Activated CD4-positive, alpha-beta T cell treated with anti-CD3 and anti-CD28 coated beads, Interleukin-2, amount 50 U/mL, for 1 hour (primary cell): ENCODE measurements around the gene SEMA4G.
A peak's percentile ranks its signal among the peaks of the same experiment; 100 is the strongest.

Experiments
- DNase-seq: peaks from one replicate; pipeline ENCODE4 v3.0.0-alpha.2; 2020

SEMA4G gene

GRCh38 chr10:100988166-100988565 lies 18.9 kb downstream of the SEMA4G start:
- no peak for DNase-seq

GRCh38 chr10:100989088-100989487 lies 19.8 kb downstream of the SEMA4G start:
- no peak for DNase-seq

GRCh38 chr10:100993986-100994708 lies 24.8 kb downstream of the SEMA4G start:
- DNase-seq: no peak

- no peak for DNase-seq
These were observed 25.9 kb downstream of the SEMA4G start for GRCh38 chr10:100995181-100995580.

GRCh38 chr10:100996678-100997359 lies 27.5 kb downstream of the SEMA4G start:
- DNase-seq: peak; percentile 25

GRCh38 chr10:100997360-100998182 lies 28.3 kb downstream of the SEMA4G start:
- DNase-seq: peak; percentile 65

- DNase-seq: peak; percentile 59
These were observed 29.1 kb downstream of the SEMA4G start for GRCh38 chr10:100998183-100998990.

GRCh38 chr10:100998991-100999741 lies 29.9 kb downstream of the SEMA4G start:
- peak; percentile 75 for DNase-seq

GRCh38 chr10:100999742-101000126 lies 30.4 kb downstream of the SEMA4G start, which contains the start of gene LZTS2:
TSS of gene LZTS2 (plus strand) at chr10:100999808. CDS start at chr10:101002539, 2,731 bp downstream.
- DNase-seq: no peak

- DNase-seq: no peak
These were observed 31.0 kb downstream of the SEMA4G start for GRCh38 chr10:101000127-101000914.

- DNase-seq: no peak
These were observed 31.8 kb downstream of the SEMA4G start for GRCh38 chr10:101000915-101001658.

GRCh38 chr10:101001659-101002035 lies 32.3 kb downstream of the SEMA4G start:
- no peak for DNase-seq

GRCh38 chr10:101002456-101002855 lies 33.2 kb downstream of the SEMA4G start:
- no peak for DNase-seq

GRCh38 chr10:101003639-101004206 lies 34.4 kb downstream of the SEMA4G start:
- DNase-seq: no peak

- no peak for DNase-seq
These were observed 36.1 kb downstream of the SEMA4G start for GRCh38 chr10:101005361-101005760.

GRCh38 chr10:101005869-101006567 lies 36.7 kb downstream of the SEMA4G start:
- DNase-seq: no peak

- no peak for DNase-seq
These were observed 37.3 kb downstream of the SEMA4G start for GRCh38 chr10:101006593-101007098.

GRCh38 chr10:101007099-101007711 lies 37.9 kb downstream of the SEMA4G start:
- no peak for DNase-seq
